Osteocyte (in vitro differentiated cells): ENCODE measurements around the gene ELL. TPM values are rescaled to one million over a fixed set of nuclear protein-coding genes. Genes with fewer than 3 reads are reported as not detected.

Source experiments
- DNase-seq: peaks from one replicate; pipeline ENCODE4 v3.0.0; 2021; ENCODE audit warnings: mixed read lengths; ENCODE audit not compliant: unreplicated experiment; ENCODE audit errors: extremely low spot score
- H3K27ac Mint-ChIP-seq: one replicate; pipeline ENCODE4 v1.8.0; 2021; ENCODE audit warnings: mild to moderate bottlenecking, mixed read lengths; ENCODE audit not compliant: unreplicated experiment
- H3K27me3 Mint-ChIP-seq: one replicate; pipeline ENCODE4 v1.8.0; 2021; ENCODE audit warnings: mixed read lengths; ENCODE audit not compliant: unreplicated experiment
- H3K36me3 Mint-ChIP-seq: one replicate; pipeline ENCODE4 v1.8.0; 2021; ENCODE audit warnings: mixed read lengths; ENCODE audit not compliant: unreplicated experiment
- H3K4me1 Mint-ChIP-seq: one replicate; pipeline ENCODE4 v1.8.0; 2021; ENCODE audit warnings: mixed read lengths; ENCODE audit not compliant: unreplicated experiment
- H3K4me3 Mint-ChIP-seq: one replicate; pipeline ENCODE4 v1.8.0; 2021; ENCODE audit warnings: mild to moderate bottlenecking, moderate library complexity, mixed read lengths; ENCODE audit not compliant: unreplicated experiment
- H3K9me3 Mint-ChIP-seq: one replicate; pipeline ENCODE4 v1.8.0; 2021; ENCODE audit warnings: mixed read lengths; ENCODE audit not compliant: unreplicated experiment
- CTCF ChIP-seq: fragments of 200-600 bp; sonication (generic); IDR thresholded peaks from 2 replicates; pipeline ENCODE4 v1.5.0; 2021; ENCODE audit warnings: antibody characterized with exemption, mild to moderate bottlenecking, moderate library complexity
- long read RNA-seq: library from polyadenylated mRNA; unstranded; transcript quantifications from one replicate; pipeline ENCODE4 v2.0.0, GENCODE V29; 2021
- total RNA-seq: library from RNA; stranded (reverse); gene quantifications from 2 replicates; pipeline ENCODE4 v1.2.1, GENCODE V29; 2021

Gene ELL
- 17.6 and 18.3 TPM in 2 replicates for total RNA-seq
- long read RNA-seq, partial matches to known transcripts = 1 of 4 reads
- long read RNA-seq, other reads (novel, unspliced or antisense) = 3 of 4 reads

DNA sequence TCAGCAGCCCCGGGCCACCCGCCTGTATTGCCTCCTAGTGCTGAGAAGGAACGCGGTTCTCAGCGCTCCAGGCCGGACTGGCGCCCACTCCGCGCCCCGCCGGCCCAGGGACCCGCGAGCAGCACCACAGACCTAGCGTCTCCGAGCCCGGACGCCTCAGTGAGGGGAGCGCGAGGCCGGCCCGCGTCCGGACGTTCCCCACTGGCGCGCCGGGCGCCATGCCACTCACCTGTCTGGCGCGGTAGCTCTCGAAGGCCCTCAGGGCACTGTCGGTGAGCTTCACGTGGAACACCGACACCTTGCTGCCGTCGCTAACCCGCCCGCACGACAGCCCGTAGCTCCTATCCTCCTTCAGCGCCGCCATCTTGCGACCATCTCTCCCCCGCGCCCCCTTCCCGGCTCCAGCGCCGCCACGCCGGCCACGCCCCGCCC, at the start of gene ELL:
Gene ELL, minus strand, starts transcription at position 379 of the 432 bp plus-strand sequence. Its CDS starts 15 bp downstream, at position 364.
- no peaks in the 10 kb centered on the region for H3K9me3 Mint-ChIP-seq
- no peaks in the 10 kb centered on the region for H3K36me3 Mint-ChIP-seq
- peak within 1 kb of the TSS; percentile 99 for H3K27ac Mint-ChIP-seq
- H3K27me3 Mint-ChIP-seq = no peaks in the 10 kb centered on the region
- no peak for DNase-seq
- peaks cover 18% of the 10 kb centered on the region for H3K4me1 Mint-ChIP-seq
- no peak for TF ChIP-seq CTCF
- peak within 1 kb of the TSS; percentile 94 for H3K4me3 Mint-ChIP-seq

GRCh38 chr19:18568367-18568766, 46.5 kb upstream of the ELL start:
- no peaks in the 10 kb centered on the region for H3K27me3 Mint-ChIP-seq
- no peak overlapping the region for H3K27ac Mint-ChIP-seq
- H3K36me3 Mint-ChIP-seq = peaks cover 25% of the 10 kb centered on the region
- no peak for DNase-seq
- no peak for TF ChIP-seq CTCF
- H3K9me3 Mint-ChIP-seq = no peaks in the 10 kb centered on the region
- no peak overlapping the region for H3K4me3 Mint-ChIP-seq
- H3K4me1 Mint-ChIP-seq = peaks cover 17% of the 10 kb centered on the region

DNA sequence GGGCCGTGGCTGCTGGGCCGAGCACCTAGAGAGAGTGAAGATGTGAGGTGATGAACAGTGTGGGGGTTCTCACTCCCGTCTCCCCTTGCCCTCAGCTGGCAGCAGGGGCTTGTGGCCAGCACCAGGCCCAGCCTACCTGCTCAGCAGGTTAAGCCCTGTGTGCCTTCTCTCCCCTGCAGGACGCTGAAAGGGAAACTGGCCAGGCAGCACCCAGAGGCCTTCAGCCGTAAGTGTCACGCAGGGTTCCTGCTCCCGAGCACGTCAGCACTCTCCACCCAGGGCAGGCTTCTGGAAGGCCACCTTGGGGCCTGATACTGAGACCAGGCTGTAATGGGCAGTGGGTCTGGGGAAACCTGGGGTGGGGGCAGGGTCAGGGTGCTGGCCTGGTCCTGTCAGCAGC, 45.1 kb upstream of the ELL start:
- no peak for TF ChIP-seq CTCF
- no peaks in the 10 kb centered on the region for H3K9me3 Mint-ChIP-seq
- no peak for DNase-seq
- no peak overlapping the region for H3K27ac Mint-ChIP-seq
- H3K4me1 Mint-ChIP-seq = peaks cover 6% of the 10 kb centered on the region
- no peak overlapping the region for H3K4me3 Mint-ChIP-seq
- peaks cover 30% of the 10 kb centered on the region for H3K36me3 Mint-ChIP-seq
- no peaks in the 10 kb centered on the region for H3K27me3 Mint-ChIP-seq

GRCh38 chr19:18562086-18562485, 40.2 kb upstream of the ELL start:
- no peaks in the 10 kb centered on the region for H3K9me3 Mint-ChIP-seq
- DNase-seq = no peak
- no peak overlapping the region for H3K27ac Mint-ChIP-seq
- no peak for TF ChIP-seq CTCF
- H3K4me3 Mint-ChIP-seq = no peak overlapping the region
- H3K36me3 Mint-ChIP-seq = peaks cover 25% of the 10 kb centered on the region
- no peaks in the 10 kb centered on the region for H3K27me3 Mint-ChIP-seq
- H3K4me1 Mint-ChIP-seq = peaks cover 11% of the 10 kb centered on the region

- DNase-seq = no peak
- H3K4me3 Mint-ChIP-seq = no peak overlapping the region
- no peaks in the 10 kb centered on the region for H3K27me3 Mint-ChIP-seq
- no peak for TF ChIP-seq CTCF
- peaks cover 14% of the 10 kb centered on the region for H3K36me3 Mint-ChIP-seq
- peak overlapping the region; percentile 92 for H3K27ac Mint-ChIP-seq
- H3K4me1 Mint-ChIP-seq = peaks cover 11% of the 10 kb centered on the region
- no peaks in the 10 kb centered on the region for H3K9me3 Mint-ChIP-seq
Measured at GRCh38 chr19:18559685-18560084, 37.8 kb upstream of the ELL start.
